Measurements from ENCODE around the gene FHIT.

FHIT gene

DNA sequence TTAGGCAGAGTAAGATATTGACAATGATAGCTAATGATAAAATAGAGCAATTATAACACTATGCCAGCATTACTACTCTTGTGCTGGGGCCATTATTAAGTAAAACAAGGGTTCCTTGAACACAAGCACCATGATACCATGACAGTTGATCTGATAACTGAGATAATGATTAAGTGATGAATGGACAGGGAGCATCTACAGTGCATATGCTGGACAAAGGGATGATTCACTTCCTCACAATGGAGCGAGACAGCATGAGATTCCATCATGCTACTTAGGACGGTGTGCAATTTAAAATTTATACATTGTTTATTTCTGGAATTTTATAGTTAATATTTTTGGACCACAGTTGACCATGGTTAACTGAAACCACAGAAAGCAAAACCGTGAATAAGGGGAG, 156.6 kb downstream of the FHIT start:
- H3K4me3 ChIP-seq (ENCODE audit: low read depth in 1 of 5, low read length in 5 of 5): no peak overlapping the region
- no peaks in the 10 kb centered on the region for H3K9me3 ChIP-seq (ENCODE audit: control insufficient read depth in 5 of 5, low read length in 5 of 5)
- no peaks in the 10 kb centered on the region for H3K4me1 ChIP-seq (ENCODE audit: control insufficient read depth in 5 of 5, insufficient read depth in 5 of 5, low read length in 5 of 5)
- H3K9ac ChIP-seq (ENCODE audit: low read length in 5 of 5): no peak overlapping the region
- H3K27ac ChIP-seq (ENCODE audit: low read depth, low read length): no peak overlapping the region
- H3K27me3 ChIP-seq (ENCODE audit: control insufficient read depth in 5 of 5, insufficient read depth in 4 of 5, low read length in 5 of 5): no peaks in the 10 kb centered on the region
- H3K36me3 ChIP-seq (ENCODE audit: control insufficient read depth in 5 of 5, insufficient read depth in 5 of 5, low read length in 5 of 5): no peaks in the 10 kb centered on the region

DNA sequence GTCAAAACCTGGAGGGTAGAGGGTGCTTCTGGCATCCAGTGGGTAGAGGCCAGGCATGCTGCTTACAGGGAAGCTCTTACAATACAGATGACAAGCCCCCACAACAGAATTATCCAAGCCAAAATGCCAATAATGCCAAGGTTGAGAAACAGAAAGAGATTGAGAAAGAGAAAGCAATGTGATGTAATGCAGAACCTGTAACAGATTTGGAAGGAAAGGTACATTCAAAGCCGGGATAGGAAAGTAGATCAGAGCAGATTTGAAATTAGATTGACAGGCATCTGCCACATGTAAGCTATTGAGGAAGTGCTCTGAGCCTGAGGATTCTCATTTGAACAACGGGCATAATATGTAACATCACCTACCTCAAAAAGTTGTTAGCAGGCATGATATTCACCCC, 157.9 kb downstream of the FHIT start:
- no peaks in the 10 kb centered on the region for H3K27me3 ChIP-seq (ENCODE audit: control insufficient read depth in 5 of 5, insufficient read depth in 4 of 5, low read length in 5 of 5)
- no peaks in the 10 kb centered on the region for H3K4me1 ChIP-seq (ENCODE audit: control insufficient read depth in 5 of 5, insufficient read depth in 5 of 5, low read length in 5 of 5)
- H3K36me3 ChIP-seq (ENCODE audit: control insufficient read depth in 5 of 5, insufficient read depth in 5 of 5, low read length in 5 of 5): no peaks in the 10 kb centered on the region
- no peak overlapping the region for H3K9ac ChIP-seq (ENCODE audit: low read length in 5 of 5)
- no peak overlapping the region for H3K27ac ChIP-seq (ENCODE audit: low read depth, low read length)
- no peaks in the 10 kb centered on the region for H3K9me3 ChIP-seq (ENCODE audit: control insufficient read depth in 5 of 5, low read length in 5 of 5)
- no peak overlapping the region for H3K4me3 ChIP-seq (ENCODE audit: low read depth in 1 of 5, low read length in 5 of 5)

- H3K9me3 ChIP-seq (ENCODE audit: control insufficient read depth in 5 of 5, low read length in 5 of 5): no peaks in the 10 kb centered on the region
- no peaks in the 10 kb centered on the region for H3K27me3 ChIP-seq (ENCODE audit: control insufficient read depth in 5 of 5, insufficient read depth in 4 of 5, low read length in 5 of 5)
- no peak overlapping the region for H3K27ac ChIP-seq (ENCODE audit: low read depth, low read length)
- H3K4me1 ChIP-seq (ENCODE audit: control insufficient read depth in 5 of 5, insufficient read depth in 5 of 5, low read length in 5 of 5): no peaks in the 10 kb centered on the region
- no peak overlapping the region for H3K9ac ChIP-seq (ENCODE audit: low read length in 5 of 5)
- no peak overlapping the region for H3K4me3 ChIP-seq (ENCODE audit: low read depth in 1 of 5, low read length in 5 of 5)
- H3K36me3 ChIP-seq (ENCODE audit: control insufficient read depth in 5 of 5, insufficient read depth in 5 of 5, low read length in 5 of 5): no peaks in the 10 kb centered on the region
Observed at GRCh38 chr3:61092870-61093269, 158.4 kb downstream of the FHIT start.

- Histone ChIP-seq H3K4me1 (ENCODE audit: control insufficient read depth in 5 of 5, insufficient read depth in 5 of 5, low read length in 5 of 5) (no peaks in the 10 kb centered on the region), H3K4me3 (ENCODE audit: low read depth in 1 of 5, low read length in 5 of 5) (no peak overlapping the region), H3K9ac (ENCODE audit: low read length in 5 of 5) (no peak overlapping the region), H3K27me3 (ENCODE audit: control insufficient read depth in 5 of 5, insufficient read depth in 4 of 5, low read length in 5 of 5) (no peaks in the 10 kb centered on the region), H3K9me3 (ENCODE audit: control insufficient read depth in 5 of 5, low read length in 5 of 5) (no peaks in the 10 kb centered on the region), H3K27ac (ENCODE audit: low read depth, low read length) (no peak overlapping the region), H3K36me3 (ENCODE audit: control insufficient read depth in 5 of 5, insufficient read depth in 5 of 5, low read length in 5 of 5) (no peaks in the 10 kb centered on the region)
Observed at GRCh38 chr3:61090389-61091169, 160.7 kb downstream of the FHIT start.

GRCh38 chr3:61087465-61087864, 163.8 kb downstream of the FHIT start:
- H3K4me1 ChIP-seq (ENCODE audit: control insufficient read depth in 5 of 5, insufficient read depth in 5 of 5, low read length in 5 of 5): no peaks in the 10 kb centered on the region
- peaks cover 0 to 6% (median 0%) of the 10 kb centered on the region in 5 donors for H3K9me3 ChIP-seq (ENCODE audit: control insufficient read depth in 5 of 5, low read length in 5 of 5)
- no peak overlapping the region for H3K27ac ChIP-seq (ENCODE audit: low read depth, low read length)
- H3K36me3 ChIP-seq (ENCODE audit: control insufficient read depth in 5 of 5, insufficient read depth in 5 of 5, low read length in 5 of 5): no peaks in the 10 kb centered on the region
- H3K4me3 ChIP-seq (ENCODE audit: low read depth in 1 of 5, low read length in 5 of 5): no peak overlapping the region
- H3K27me3 ChIP-seq (ENCODE audit: control insufficient read depth in 5 of 5, insufficient read depth in 4 of 5, low read length in 5 of 5): no peaks in the 10 kb centered on the region
- no peak overlapping the region for H3K9ac ChIP-seq (ENCODE audit: low read length in 5 of 5)

DNA sequence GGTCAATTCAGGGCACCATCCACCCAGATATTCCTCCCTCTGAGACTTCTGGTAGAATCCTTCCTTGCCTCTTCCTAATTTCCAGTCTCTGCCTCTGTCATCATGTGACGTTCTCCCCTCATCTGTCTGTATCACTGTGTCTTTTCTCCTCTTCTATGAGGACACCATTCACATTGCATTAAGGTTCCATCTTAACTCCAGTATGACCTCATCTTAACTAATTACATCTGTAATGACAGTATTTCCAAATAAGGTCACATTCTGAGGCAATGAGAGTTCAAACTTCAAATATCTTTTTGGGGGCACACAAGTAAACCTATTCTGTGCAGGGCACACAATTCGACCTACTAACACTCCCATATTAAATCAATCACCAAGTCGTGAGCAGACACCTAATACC, 169.7 kb downstream of the FHIT start:
- Histone ChIP-seq H3K9me3 (ENCODE audit: control insufficient read depth in 5 of 5, low read length in 5 of 5) (peaks cover 0 to 6% (median 0%) of the 10 kb centered on the region in 5 donors), H3K36me3 (ENCODE audit: control insufficient read depth in 5 of 5, insufficient read depth in 5 of 5, low read length in 5 of 5) (no peaks in the 10 kb centered on the region), H3K27ac (ENCODE audit: low read depth, low read length) (no peak overlapping the region), H3K4me1 (ENCODE audit: control insufficient read depth in 5 of 5, insufficient read depth in 5 of 5, low read length in 5 of 5) (peaks cover 0 to 3% (median 0%) of the 10 kb centered on the region in 5 donors), H3K9ac (ENCODE audit: low read length in 5 of 5) (no peak overlapping the region), H3K27me3 (ENCODE audit: control insufficient read depth in 5 of 5, insufficient read depth in 4 of 5, low read length in 5 of 5) (no peaks in the 10 kb centered on the region), H3K4me3 (ENCODE audit: low read depth in 1 of 5, low read length in 5 of 5) (no peak overlapping the region)

DNA sequence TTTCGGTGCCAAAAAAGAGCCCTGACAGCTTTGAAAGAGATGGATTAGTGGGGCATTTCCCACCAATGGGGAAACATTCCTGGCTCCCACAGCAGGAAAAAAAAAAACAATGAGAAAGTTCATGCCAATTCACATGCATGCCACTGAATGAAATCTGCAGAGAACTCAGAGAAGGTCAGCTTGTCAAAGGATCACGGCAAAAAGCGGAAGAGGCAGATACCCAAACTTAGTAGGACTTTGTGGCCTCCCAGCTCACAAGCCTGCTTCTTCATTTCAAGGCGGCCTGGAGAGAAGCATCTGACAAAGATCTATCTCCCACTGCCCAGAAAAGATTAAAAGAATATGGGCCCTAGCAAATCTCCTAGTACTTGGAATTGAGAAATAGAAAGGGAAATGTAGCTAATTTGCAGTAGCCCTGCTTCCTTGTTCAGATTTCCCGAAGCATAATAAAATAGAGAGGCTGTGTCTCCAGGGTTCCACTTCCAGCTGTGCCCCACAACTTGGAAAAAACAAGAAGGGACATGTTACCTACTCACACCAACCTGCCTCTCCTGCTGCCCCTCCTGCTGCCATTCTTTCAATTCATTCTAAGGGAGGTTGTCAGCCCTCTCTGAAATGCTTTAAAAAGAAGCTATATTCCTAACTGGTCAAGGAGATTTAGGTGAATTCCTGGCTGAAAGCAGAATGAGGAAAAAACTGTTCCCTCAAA, 170.4 kb downstream of the FHIT start:
- no peaks in the 10 kb centered on the region for H3K36me3 ChIP-seq (ENCODE audit: control insufficient read depth in 5 of 5, insufficient read depth in 5 of 5, low read length in 5 of 5)
- H3K4me1 ChIP-seq (ENCODE audit: control insufficient read depth in 5 of 5, insufficient read depth in 5 of 5, low read length in 5 of 5): peaks cover 0 to 3% (median 0%) of the 10 kb centered on the region in 5 donors
- H3K27me3 ChIP-seq (ENCODE audit: control insufficient read depth in 5 of 5, insufficient read depth in 4 of 5, low read length in 5 of 5): no peaks in the 10 kb centered on the region
- H3K9me3 ChIP-seq (ENCODE audit: control insufficient read depth in 5 of 5, low read length in 5 of 5): peaks cover 0 to 6% (median 0%) of the 10 kb centered on the region in 5 donors
- H3K4me3 ChIP-seq (ENCODE audit: low read depth in 1 of 5, low read length in 5 of 5): no peak overlapping the region
- H3K9ac ChIP-seq (ENCODE audit: low read length in 5 of 5): no peak overlapping the region
- no peak overlapping the region for H3K27ac ChIP-seq (ENCODE audit: low read depth, low read length)

GRCh38 chr3:61078048-61078752, 173.1 kb downstream of the FHIT start:
- no peak overlapping the region for H3K27ac ChIP-seq (ENCODE audit: low read depth, low read length)
- H3K4me1 ChIP-seq (ENCODE audit: control insufficient read depth in 5 of 5, insufficient read depth in 5 of 5, low read length in 5 of 5): peaks cover 0 to 3% (median 0%) of the 10 kb centered on the region in 5 donors
- H3K9ac ChIP-seq (ENCODE audit: low read length in 5 of 5): no peak overlapping the region
- H3K9me3 ChIP-seq (ENCODE audit: control insufficient read depth in 5 of 5, low read length in 5 of 5): peaks cover 0 to 4% (median 0%) of the 10 kb centered on the region in 5 donors
- H3K4me3 ChIP-seq (ENCODE audit: low read depth in 1 of 5, low read length in 5 of 5): no peak overlapping the region
- no peaks in the 10 kb centered on the region for H3K27me3 ChIP-seq (ENCODE audit: control insufficient read depth in 5 of 5, insufficient read depth in 4 of 5, low read length in 5 of 5)
- no peaks in the 10 kb centered on the region for H3K36me3 ChIP-seq (ENCODE audit: control insufficient read depth in 5 of 5, insufficient read depth in 5 of 5, low read length in 5 of 5)

- no peaks in the 10 kb centered on the region for H3K36me3 ChIP-seq (ENCODE audit: control insufficient read depth in 5 of 5, insufficient read depth in 5 of 5, low read length in 5 of 5)
- H3K27me3 ChIP-seq (ENCODE audit: control insufficient read depth in 5 of 5, insufficient read depth in 4 of 5, low read length in 5 of 5): no peaks in the 10 kb centered on the region
- H3K9me3 ChIP-seq (ENCODE audit: control insufficient read depth in 5 of 5, low read length in 5 of 5): peaks cover 0 to 1% (median 0%) of the 10 kb centered on the region in 5 donors
Observed at GRCh38 chr3:61077551-61077950, 173.7 kb downstream of the FHIT start.

GRCh38 chr3:61074783-61075182, 176.5 kb downstream of the FHIT start:
- Histone ChIP-seq H3K27me3 (ENCODE audit: control insufficient read depth in 5 of 5, insufficient read depth in 4 of 5, low read length in 5 of 5) (no peaks in the 10 kb centered on the region), H3K27ac (ENCODE audit: low read depth, low read length) (no peak overlapping the region), H3K9me3 (ENCODE audit: control insufficient read depth in 5 of 5, low read length in 5 of 5) (no peaks in the 10 kb centered on the region), H3K4me1 (ENCODE audit: control insufficient read depth in 5 of 5, insufficient read depth in 5 of 5, low read length in 5 of 5) (no peaks in the 10 kb centered on the region), H3K4me3 (ENCODE audit: low read depth in 1 of 5, low read length in 5 of 5) (no peak overlapping the region), H3K36me3 (ENCODE audit: control insufficient read depth in 5 of 5, insufficient read depth in 5 of 5, low read length in 5 of 5) (no peaks in the 10 kb centered on the region), H3K9ac (ENCODE audit: low read length in 5 of 5) (no peak overlapping the region)

More at GRCh38 chr3:61077551-61077950, 173.7 kb downstream of the FHIT start:
- Histone ChIP-seq H3K4me1 (ENCODE audit: control insufficient read depth in 5 of 5, insufficient read depth in 5 of 5, low read length in 5 of 5) (peaks cover 0 to 3% (median 0%) of the 10 kb centered on the region in 5 donors), H3K27ac (ENCODE audit: low read depth, low read length) (no peak overlapping the region), H3K4me3 (ENCODE audit: low read depth in 1 of 5, low read length in 5 of 5) (no peak overlapping the region), H3K9ac (ENCODE audit: low read length in 5 of 5) (no peak overlapping the region)
